Upper lobe of right lung (tissue), 1 donor: ENCODE measurements around the gene CCBE1. TPM values are rescaled to one million over a fixed set of nuclear protein-coding genes. Genes with fewer than 3 reads are reported as not detected.
"Not testable (repeated sequence)": the region's sequence is repeated elsewhere in the genome, so short reads cannot be mapped to it uniquely, and the experiment has no call there.

ENCODE experiments used
- ATAC-seq: fragments of 200-7000 bp; cut with Tn5 transposase; one replicate; pipeline ENCODE4 v1.9.1; 2020; ENCODE audit warnings: mild to moderate bottlenecking, moderate library complexity
- DNase-seq: peaks from one replicate; pipeline ENCODE4 v3.0.0-alpha.2; 2020
- H3K27ac ChIP-seq: fragments of 200-600 bp; one replicate; pipeline ENCODE4 v1.8.0; 2022
- H3K27me3 ChIP-seq: fragments of 200-600 bp; one replicate; pipeline ENCODE4 v1.8.0; 2022; ENCODE audit warnings: mild to moderate bottlenecking
- H3K36me3 ChIP-seq: fragments of 200-600 bp; one replicate; pipeline ENCODE4 v1.8.0; 2022
- H3K4me1 ChIP-seq: fragments of 200-600 bp; one replicate; pipeline ENCODE4 v1.8.0; 2022
- H3K4me3 ChIP-seq: fragments of 200-600 bp; one replicate; pipeline ENCODE4 v1.8.0; 2022; ENCODE audit warnings: mild to moderate bottlenecking
- H3K9me3 ChIP-seq: fragments of 200-600 bp; one replicate; pipeline ENCODE4 v1.8.0; 2022
- intact Hi-C: fragments of 100-400 bp; cut with DNase I; formaldehyde crosslinking; loops from one replicate; pipeline ENCODE4 v1.11.0; 2022
- total RNA-seq: library from RNA; stranded (reverse); fragmentation: NEBNext Ultra II Directional; extraction: Animal tissue kit (Norgen Biotek cat#: 25700); gene quantifications from one replicate; pipeline ENCODE4 v1.2.1, GENCODE V29; 2021
- TF ChIP-seq, protein P1 (sequence below): fragments of 200-600 bp; IDR thresholded peaks from one replicate; pipeline ENCODE4 v1.8.0; 2022; ENCODE audit warnings: antibody characterized with exemption
- donor health status: DM: no; HTN: yes; CAD: no; lungs with severe emphysema.

The CCBE1 gene
- total RNA-seq, 1 donor from 2014 or later = 27.8 TPM

DNA sequence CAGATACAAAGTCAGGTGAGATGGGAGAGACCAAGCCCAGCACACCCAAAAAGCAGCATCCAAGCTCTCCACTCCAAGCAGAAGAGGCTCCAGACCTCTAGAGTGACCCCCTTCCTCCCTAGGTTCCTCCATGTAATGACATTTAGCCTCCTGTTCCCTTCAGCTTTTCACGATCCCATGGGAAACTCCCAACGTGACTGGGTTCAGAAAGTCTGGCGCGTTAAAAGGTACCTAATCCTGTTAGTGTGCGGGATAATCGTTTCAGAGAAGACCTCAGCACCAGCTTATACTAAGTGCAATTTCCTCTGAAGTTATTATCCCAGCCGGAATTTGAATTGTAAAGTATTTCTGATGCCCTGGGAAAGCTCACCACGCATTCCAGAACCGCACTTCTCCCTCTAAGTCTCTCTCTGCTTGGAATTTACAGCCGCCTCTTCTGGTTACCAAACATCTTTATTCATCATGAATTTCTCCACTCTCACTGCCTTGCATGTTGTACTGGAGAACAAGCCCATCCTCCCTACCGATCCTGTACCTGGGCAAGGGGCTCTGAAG, 46.9 kb downstream of the CCBE1 start:
- no peak for DNase-seq
- no peaks in the 10 kb centered on the region for H3K36me3 ChIP-seq
- TF ChIP-seq, protein P1, sequence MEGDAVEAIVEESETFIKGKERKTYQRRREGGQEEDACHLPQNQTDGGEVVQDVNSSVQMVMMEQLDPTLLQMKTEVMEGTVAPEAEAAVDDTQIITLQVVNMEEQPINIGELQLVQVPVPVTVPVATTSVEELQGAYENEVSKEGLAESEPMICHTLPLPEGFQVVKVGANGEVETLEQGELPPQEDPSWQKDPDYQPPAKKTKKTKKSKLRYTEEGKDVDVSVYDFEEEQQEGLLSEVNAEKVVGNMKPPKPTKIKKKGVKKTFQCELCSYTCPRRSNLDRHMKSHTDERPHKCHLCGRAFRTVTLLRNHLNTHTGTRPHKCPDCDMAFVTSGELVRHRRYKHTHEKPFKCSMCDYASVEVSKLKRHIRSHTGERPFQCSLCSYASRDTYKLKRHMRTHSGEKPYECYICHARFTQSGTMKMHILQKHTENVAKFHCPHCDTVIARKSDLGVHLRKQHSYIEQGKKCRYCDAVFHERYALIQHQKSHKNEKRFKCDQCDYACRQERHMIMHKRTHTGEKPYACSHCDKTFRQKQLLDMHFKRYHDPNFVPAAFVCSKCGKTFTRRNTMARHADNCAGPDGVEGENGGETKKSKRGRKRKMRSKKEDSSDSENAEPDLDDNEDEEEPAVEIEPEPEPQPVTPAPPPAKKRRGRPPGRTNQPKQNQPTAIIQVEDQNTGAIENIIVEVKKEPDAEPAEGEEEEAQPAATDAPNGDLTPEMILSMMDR = no peak
- H3K4me1 ChIP-seq = no peaks in the 10 kb centered on the region
- no peak overlapping the region for H3K4me3 ChIP-seq
- no peak overlapping the region for H3K27ac ChIP-seq
- no peak for ATAC-seq
- no peaks in the 10 kb centered on the region for H3K9me3 ChIP-seq
- no peaks in the 10 kb centered on the region for H3K27me3 ChIP-seq
- intact Hi-C loops = no loop called here

DNA sequence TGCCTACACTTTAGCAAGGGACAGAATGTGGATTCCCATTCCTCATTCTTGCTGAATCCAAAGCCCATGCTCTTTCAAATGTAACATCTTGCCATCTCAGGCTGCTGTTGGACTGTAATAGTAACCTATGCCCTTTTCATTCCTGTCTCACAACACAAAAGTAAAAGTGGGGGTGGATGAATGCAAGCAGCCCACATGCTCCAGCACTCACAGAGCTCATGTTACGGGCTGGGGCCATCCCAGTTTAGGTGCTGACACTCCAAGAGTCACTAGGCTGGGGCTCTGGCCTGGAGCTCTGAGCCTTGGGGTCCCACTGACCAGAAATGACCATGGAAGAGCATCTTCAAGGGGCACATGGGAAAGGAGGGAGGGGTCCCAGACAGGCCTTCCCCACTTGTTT, 47.6 kb downstream of the CCBE1 start:
- Histone ChIP-seq H3K27ac (no peak overlapping the region), H3K4me1 (no peaks in the 10 kb centered on the region), H3K9me3 (no peaks in the 10 kb centered on the region), H3K36me3 (no peaks in the 10 kb centered on the region), H3K27me3 (no peaks in the 10 kb centered on the region), H3K4me3 (no peak overlapping the region)
- no peak for DNase-seq
- TF ChIP-seq, protein P1 = no peak
- intact Hi-C loops = no loop called here
- no peak for ATAC-seq

DNA sequence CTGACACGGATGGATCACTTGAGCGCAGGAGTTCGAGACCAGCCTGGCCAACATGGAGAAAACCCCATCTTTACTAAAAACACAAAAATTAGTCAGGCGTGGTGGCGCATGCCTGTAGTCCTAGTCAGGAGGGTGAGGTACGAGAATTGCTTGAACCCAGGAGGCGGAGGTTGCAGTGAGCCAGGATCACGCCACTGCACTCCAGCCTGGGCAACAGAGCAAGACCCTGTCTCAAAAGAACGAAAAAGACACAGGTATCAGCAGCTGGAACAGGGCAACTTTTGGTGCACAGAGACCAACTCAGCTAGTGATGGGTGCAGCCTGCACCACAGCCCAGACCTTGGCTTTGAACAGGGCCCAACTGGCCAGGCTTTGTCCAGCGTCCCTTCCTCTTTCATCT, 48.8 kb downstream of the CCBE1 start:
- ATAC-seq, DNase-seq, H3K9me3 ChIP-seq, intact Hi-C loops, H3K4me1 ChIP-seq, H3K27me3 ChIP-seq, H3K36me3 ChIP-seq, H3K27ac ChIP-seq, H3K4me3 ChIP-seq: not testable (repeated sequence)

DNA sequence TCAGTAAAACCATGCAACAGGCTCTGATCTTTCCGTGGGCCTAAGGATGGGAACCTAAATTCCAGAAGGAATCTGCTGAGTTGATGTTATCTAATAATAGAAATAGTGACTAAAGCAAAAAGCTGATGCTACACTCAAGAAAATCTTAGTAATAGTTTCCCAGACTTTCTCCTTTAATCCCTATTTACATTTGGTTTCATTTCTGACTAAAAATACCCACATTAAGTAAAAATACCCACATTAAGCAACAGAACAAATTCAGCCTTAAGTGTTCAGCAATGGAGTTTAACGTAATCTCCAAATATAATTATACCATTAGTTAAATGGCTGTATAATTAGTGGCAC, 50.3 kb downstream of the CCBE1 start:
- Histone ChIP-seq H3K9me3 (no peaks in the 10 kb centered on the region), H3K4me3 (no peak overlapping the region), H3K27me3 (no peaks in the 10 kb centered on the region), H3K27ac (no peak overlapping the region), H3K4me1 (no peaks in the 10 kb centered on the region), H3K36me3 (no peaks in the 10 kb centered on the region)
- DNase-seq (no peak), ATAC-seq (no peak)
- intact Hi-C loops = no loop called here
- TF ChIP-seq, protein P1 = no peak

DNA sequence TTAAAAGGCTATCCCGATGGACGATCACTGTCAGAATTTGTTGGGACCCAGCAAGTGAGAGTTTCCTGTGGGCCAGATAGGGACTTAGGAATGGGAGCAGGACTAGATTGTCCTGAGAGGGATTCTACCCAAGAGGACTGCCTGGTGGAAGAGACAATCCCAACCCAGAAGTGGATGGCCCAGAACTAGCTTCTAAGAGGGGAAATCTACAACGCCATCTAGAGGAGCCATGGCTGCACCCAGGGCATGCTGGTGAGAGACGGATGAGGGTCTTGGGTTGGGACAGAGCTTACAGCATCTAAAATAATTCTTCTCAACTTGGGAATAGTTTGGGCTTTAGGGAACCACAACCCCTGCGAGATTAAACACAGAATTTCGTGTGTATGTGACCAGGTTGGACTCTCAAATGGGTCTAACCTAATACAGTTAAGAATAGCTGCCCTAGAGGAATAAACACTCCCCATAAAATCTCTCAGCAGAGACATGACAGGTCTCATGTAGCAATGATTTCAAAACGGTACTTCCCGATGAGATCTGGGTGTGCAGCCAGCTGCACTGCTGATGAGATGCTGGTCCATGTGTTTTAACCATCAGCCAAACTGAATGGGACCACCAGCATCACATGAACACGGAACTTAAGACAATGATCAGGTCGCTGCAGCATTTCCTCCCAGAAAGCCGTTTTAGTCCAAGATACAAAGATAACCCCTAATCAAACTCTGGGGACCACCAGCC, 50.8 kb downstream of the CCBE1 start:
- TF ChIP-seq, protein P1 = no peak
- intact Hi-C loops = no loop called here
- Histone ChIP-seq H3K4me3 (no peak overlapping the region), H3K9me3 (no peaks in the 10 kb centered on the region), H3K4me1 (no peaks in the 10 kb centered on the region), H3K27ac (no peak overlapping the region), H3K36me3 (no peaks in the 10 kb centered on the region), H3K27me3 (no peaks in the 10 kb centered on the region)
- ATAC-seq = no peak
- no peak for DNase-seq

DNA sequence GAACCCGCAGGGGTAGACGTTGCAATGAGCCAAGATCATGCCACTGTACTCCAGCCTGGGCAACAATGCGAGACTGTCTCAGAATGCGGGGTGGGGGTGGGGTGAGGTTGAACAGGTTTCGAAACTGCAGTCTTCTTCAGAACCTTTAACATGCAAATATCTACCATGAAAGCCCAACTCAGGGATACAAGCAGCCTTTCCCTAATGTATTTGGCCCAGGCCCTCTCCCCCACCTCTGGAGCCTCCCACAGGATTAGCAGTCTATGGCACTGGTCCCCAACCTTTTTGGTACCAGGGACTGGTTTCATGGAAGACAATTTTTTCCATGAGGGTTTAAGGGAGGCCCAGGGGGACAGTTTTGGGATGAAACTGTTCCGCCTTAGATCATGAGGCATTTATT, 53.5 kb downstream of the CCBE1 start:
- TF ChIP-seq, protein P1 = no peak
- no peak for DNase-seq
- intact Hi-C loops = no loop called here
- Histone ChIP-seq H3K4me3 (no peak overlapping the region), H3K4me1 (no peaks in the 10 kb centered on the region), H3K36me3 (no peaks in the 10 kb centered on the region), H3K27ac (no peak overlapping the region), H3K27me3 (no peaks in the 10 kb centered on the region), H3K9me3 (no peaks in the 10 kb centered on the region)
- ATAC-seq = no peak
